ENCODE measurements around the gene TCERG1L.
A peak's percentile ranks its signal among the peaks of the same experiment; 100 is the strongest.

Gene TCERG1L

GRCh38 chr10:131175891-131176290 lies 135.6 kb downstream of the TCERG1L start:
- Histone ChIP-seq H3K27me3 (peaks cover 0 to 7% of the 10 kb centered on the region in 2 donors), H3K4me1 (peaks cover 0 to 5% (median 0%) of the 10 kb centered on the region in 4 donors), H3K4me3 (no peak overlapping the region), H3K9me3 (no peaks in the 10 kb centered on the region), H3K36me3 (no peaks in the 10 kb centered on the region), H3K27ac (no peak overlapping the region)
- TF ChIP-seq CTCF (IDR thresholded peaks at IDR 0.05): no peak
- no peak for DNase-seq
- intact Hi-C loops (cut with DNase I; ENCODE audit: low total_unique reads): no loop called here

- intact Hi-C loops (cut with DNase I; ENCODE audit: low total_unique reads): no loop called here
- peak in 1 of 2 donors; percentile 33 for DNase-seq
- no peak for TF ChIP-seq CTCF (IDR thresholded peaks at IDR 0.05)
Observed at GRCh38 chr10:131174651-131175540, 136.6 kb downstream of the TCERG1L start.

GRCh38 chr10:131174211-131174565 lies 137.3 kb downstream of the TCERG1L start:
- H3K27me3 ChIP-seq: peaks cover 0 to 7% of the 10 kb centered on the region in 2 donors
- no peaks in the 10 kb centered on the region for H3K9me3 ChIP-seq
- H3K36me3 ChIP-seq: no peaks in the 10 kb centered on the region
- peaks cover 0 to 5% (median 0%) of the 10 kb centered on the region in 4 donors for H3K4me1 ChIP-seq
- no peak overlapping the region for H3K4me3 ChIP-seq
- intact Hi-C loops (cut with DNase I; ENCODE audit: low total_unique reads): no loop called here
- no peak for TF ChIP-seq CTCF (IDR thresholded peaks at IDR 0.05)
- H3K27ac ChIP-seq: no peak overlapping the region
- peak in 1 of 2 donors; percentile 35 for DNase-seq

More at GRCh38 chr10:131174651-131175540, 136.6 kb downstream of the TCERG1L start:
- Histone ChIP-seq H3K4me3 (no peak overlapping the region), H3K36me3 (no peaks in the 10 kb centered on the region), H3K9me3 (no peaks in the 10 kb centered on the region), H3K4me1 (peaks cover 0 to 5% (median 0%) of the 10 kb centered on the region in 4 donors), H3K27me3 (peaks cover 0 to 7% of the 10 kb centered on the region in 2 donors), H3K27ac (no peak overlapping the region)

GRCh38 chr10:131173484-131174210 lies 137.9 kb downstream of the TCERG1L start:
- Histone ChIP-seq H3K9me3 (no peaks in the 10 kb centered on the region), H3K36me3 (no peaks in the 10 kb centered on the region), H3K27me3 (peaks cover 0 to 7% of the 10 kb centered on the region in 2 donors), H3K4me3 (no peak overlapping the region), H3K4me1 (peaks cover 0 to 5% (median 0%) of the 10 kb centered on the region in 4 donors), H3K27ac (no peak overlapping the region)
- peak in 1 of 2 donors; percentile 24 for DNase-seq
- TF ChIP-seq CTCF (IDR thresholded peaks at IDR 0.05): no peak
- intact Hi-C loops (cut with DNase I; ENCODE audit: low total_unique reads): no loop called here

- intact Hi-C loops (cut with DNase I; ENCODE audit: low total_unique reads): no loop called here
- Histone ChIP-seq H3K9me3 (no peaks in the 10 kb centered on the region), H3K4me1 (no peaks in the 10 kb centered on the region), H3K36me3 (no peaks in the 10 kb centered on the region), H3K27me3 (peaks cover 0 to 7% of the 10 kb centered on the region in 2 donors), H3K27ac (no peak overlapping the region), H3K4me3 (no peak overlapping the region)
- DNase-seq: peak in 1 of 2 donors; percentile 34
- no peak for TF ChIP-seq CTCF (IDR thresholded peaks at IDR 0.05)
Observed at GRCh38 chr10:131172433-131172832, 139.1 kb downstream of the TCERG1L start.
